GM12892 (cell line): ENCODE data around the gene PIP4K2A.

ENCODE experiments used
- POLR2AphosphoS5 ChIP-seq: IDR thresholded peaks from 2 replicates; pipeline ENCODE4 v1.6.1; 2011; ENCODE audit warnings: low read depth, low read length, control low read depth
- TAF1 ChIP-seq: IDR thresholded peaks from 2 replicates; pipeline ENCODE4 v1.6.1; 2011; ENCODE audit warnings: low read depth, mild to moderate bottlenecking, control low read depth, low read length, borderline replicate concordance

- TF ChIP-seq POLR2AphosphoS5: no peak; the same call in 1 of the 2 replicates
- no peak for TF ChIP-seq TAF1
These were observed 84.5 kb downstream of the PIP4K2A start for GRCh38 chr10:22629852-22630233.
